ENCODE data around the gene DZIP1L.

The DZIP1L gene

GRCh38 chr3:138036572-138036971 lies 78.8 kb downstream of the DZIP1L start:
- no peaks in the 10 kb centered on the region for H3K27me3 ChIP-seq (ENCODE audit: insufficient read depth, low read length)
- H3K4me1 ChIP-seq (ENCODE audit: control insufficient read depth, insufficient read depth, low read length, unreplicated experiment): peaks cover 5% of the 10 kb centered on the region
- H3K79me2 ChIP-seq (ENCODE audit: control insufficient read depth, insufficient read depth, low read length, unreplicated experiment): no peaks in the 10 kb centered on the region
- H3K4me3 ChIP-seq (ENCODE audit: low read depth, low read length): no peak overlapping the region
- no peak overlapping the region for H3K27ac ChIP-seq (ENCODE audit: low read depth, low read length)
- H2AFZ ChIP-seq (ENCODE audit: low read length, unreplicated experiment): no peak overlapping the region
- H3K36me3 ChIP-seq (ENCODE audit: insufficient read depth, low read length): no peaks in the 10 kb centered on the region

- H2AFZ ChIP-seq (ENCODE audit: low read length, unreplicated experiment): no peak overlapping the region
- no peaks in the 10 kb centered on the region for H3K27me3 ChIP-seq (ENCODE audit: insufficient read depth, low read length)
- no peaks in the 10 kb centered on the region for H3K36me3 ChIP-seq (ENCODE audit: insufficient read depth, low read length)
- no peaks in the 10 kb centered on the region for H3K4me1 ChIP-seq (ENCODE audit: control insufficient read depth, insufficient read depth, low read length, unreplicated experiment)
- no peak overlapping the region for H3K27ac ChIP-seq (ENCODE audit: low read depth, low read length)
- H3K79me2 ChIP-seq (ENCODE audit: control insufficient read depth, insufficient read depth, low read length, unreplicated experiment): no peaks in the 10 kb centered on the region
- H3K4me3 ChIP-seq (ENCODE audit: low read depth, low read length): no peak overlapping the region
Measured at GRCh38 chr3:138034918-138035317, 80.5 kb downstream of the DZIP1L start.

- no peaks in the 10 kb centered on the region for H3K79me2 ChIP-seq (ENCODE audit: control insufficient read depth, insufficient read depth, low read length, unreplicated experiment)
- no peaks in the 10 kb centered on the region for H3K4me1 ChIP-seq (ENCODE audit: control insufficient read depth, insufficient read depth, low read length, unreplicated experiment)
- H3K36me3 ChIP-seq (ENCODE audit: insufficient read depth, low read length): no peaks in the 10 kb centered on the region
- H3K4me3 ChIP-seq (ENCODE audit: low read depth, low read length): no peak overlapping the region
- no peaks in the 10 kb centered on the region for H3K27me3 ChIP-seq (ENCODE audit: insufficient read depth, low read length)
- no peak overlapping the region for H3K27ac ChIP-seq (ENCODE audit: low read depth, low read length)
- no peak overlapping the region for H2AFZ ChIP-seq (ENCODE audit: low read length, unreplicated experiment)
Measured at GRCh38 chr3:138033202-138033691, 82.2 kb downstream of the DZIP1L start.

GRCh38 chr3:138032567-138032966 lies 82.8 kb downstream of the DZIP1L start:
- H3K79me2 ChIP-seq (ENCODE audit: control insufficient read depth, insufficient read depth, low read length, unreplicated experiment): no peaks in the 10 kb centered on the region
- no peaks in the 10 kb centered on the region for H3K4me1 ChIP-seq (ENCODE audit: control insufficient read depth, insufficient read depth, low read length, unreplicated experiment)
- H3K27ac ChIP-seq (ENCODE audit: low read depth, low read length): no peak overlapping the region
- no peak overlapping the region for H3K4me3 ChIP-seq (ENCODE audit: low read depth, low read length)
- no peaks in the 10 kb centered on the region for H3K27me3 ChIP-seq (ENCODE audit: insufficient read depth, low read length)
- H3K36me3 ChIP-seq (ENCODE audit: insufficient read depth, low read length): no peaks in the 10 kb centered on the region
- H2AFZ ChIP-seq (ENCODE audit: low read length, unreplicated experiment): no peak overlapping the region

GRCh38 chr3:138031536-138031935 lies 83.9 kb downstream of the DZIP1L start:
- H3K4me3 ChIP-seq (ENCODE audit: low read depth, low read length): no peak overlapping the region
- no peaks in the 10 kb centered on the region for H3K79me2 ChIP-seq (ENCODE audit: control insufficient read depth, insufficient read depth, low read length, unreplicated experiment)
- H3K27me3 ChIP-seq (ENCODE audit: insufficient read depth, low read length): no peaks in the 10 kb centered on the region
- no peak overlapping the region for H2AFZ ChIP-seq (ENCODE audit: low read length, unreplicated experiment)
- no peaks in the 10 kb centered on the region for H3K36me3 ChIP-seq (ENCODE audit: insufficient read depth, low read length)
- H3K4me1 ChIP-seq (ENCODE audit: control insufficient read depth, insufficient read depth, low read length, unreplicated experiment): no peaks in the 10 kb centered on the region
- H3K27ac ChIP-seq (ENCODE audit: low read depth, low read length): no peak overlapping the region

GRCh38 chr3:138030734-138031280 lies 84.6 kb downstream of the DZIP1L start:
- Histone ChIP-seq H3K4me3 (ENCODE audit: low read depth, low read length) (no peak overlapping the region), H3K27me3 (ENCODE audit: insufficient read depth, low read length) (no peaks in the 10 kb centered on the region), H3K79me2 (ENCODE audit: control insufficient read depth, insufficient read depth, low read length, unreplicated experiment) (no peaks in the 10 kb centered on the region), H2AFZ (ENCODE audit: low read length, unreplicated experiment) (no peak overlapping the region), H3K4me1 (ENCODE audit: control insufficient read depth, insufficient read depth, low read length, unreplicated experiment) (no peaks in the 10 kb centered on the region), H3K36me3 (ENCODE audit: insufficient read depth, low read length) (no peaks in the 10 kb centered on the region), H3K27ac (ENCODE audit: low read depth, low read length) (no peak overlapping the region)

GRCh38 chr3:138027821-138028220 lies 87.6 kb downstream of the DZIP1L start:
- no peak overlapping the region for H3K4me3 ChIP-seq (ENCODE audit: low read depth, low read length)
- no peak overlapping the region for H3K27ac ChIP-seq (ENCODE audit: low read depth, low read length)
- H3K79me2 ChIP-seq (ENCODE audit: control insufficient read depth, insufficient read depth, low read length, unreplicated experiment): no peaks in the 10 kb centered on the region
- no peaks in the 10 kb centered on the region for H3K4me1 ChIP-seq (ENCODE audit: control insufficient read depth, insufficient read depth, low read length, unreplicated experiment)
- no peak overlapping the region for H2AFZ ChIP-seq (ENCODE audit: low read length, unreplicated experiment)
- no peaks in the 10 kb centered on the region for H3K27me3 ChIP-seq (ENCODE audit: insufficient read depth, low read length)
- H3K36me3 ChIP-seq (ENCODE audit: insufficient read depth, low read length): no peaks in the 10 kb centered on the region

- no peaks in the 10 kb centered on the region for H3K27me3 ChIP-seq (ENCODE audit: insufficient read depth, low read length)
- no peaks in the 10 kb centered on the region for H3K36me3 ChIP-seq (ENCODE audit: insufficient read depth, low read length)
- no peak overlapping the region for H2AFZ ChIP-seq (ENCODE audit: low read length, unreplicated experiment)
- no peak overlapping the region for H3K4me3 ChIP-seq (ENCODE audit: low read depth, low read length)
- H3K79me2 ChIP-seq (ENCODE audit: control insufficient read depth, insufficient read depth, low read length, unreplicated experiment): no peaks in the 10 kb centered on the region
- no peaks in the 10 kb centered on the region for H3K4me1 ChIP-seq (ENCODE audit: control insufficient read depth, insufficient read depth, low read length, unreplicated experiment)
- no peak overlapping the region for H3K27ac ChIP-seq (ENCODE audit: low read depth, low read length)
Measured at GRCh38 chr3:138025553-138025952, 89.9 kb downstream of the DZIP1L start.

GRCh38 chr3:138023754-138024153 lies 91.7 kb downstream of the DZIP1L start:
- Histone ChIP-seq H3K27ac (ENCODE audit: low read depth, low read length) (no peak overlapping the region), H3K79me2 (ENCODE audit: control insufficient read depth, insufficient read depth, low read length, unreplicated experiment) (no peaks in the 10 kb centered on the region), H3K4me1 (ENCODE audit: control insufficient read depth, insufficient read depth, low read length, unreplicated experiment) (no peaks in the 10 kb centered on the region), H3K27me3 (ENCODE audit: insufficient read depth, low read length) (no peaks in the 10 kb centered on the region), H3K36me3 (ENCODE audit: insufficient read depth, low read length) (no peaks in the 10 kb centered on the region), H2AFZ (ENCODE audit: low read length, unreplicated experiment) (no peak overlapping the region), H3K4me3 (ENCODE audit: low read depth, low read length) (no peak overlapping the region)

GRCh38 chr3:138019281-138020069 lies 95.9 kb downstream of the DZIP1L start:
- no peaks in the 10 kb centered on the region for H3K27me3 ChIP-seq (ENCODE audit: insufficient read depth, low read length)
- no peak overlapping the region for H3K27ac ChIP-seq (ENCODE audit: low read depth, low read length)
- no peaks in the 10 kb centered on the region for H3K36me3 ChIP-seq (ENCODE audit: insufficient read depth, low read length)
- H2AFZ ChIP-seq (ENCODE audit: low read length, unreplicated experiment): no peak overlapping the region
- H3K4me3 ChIP-seq (ENCODE audit: low read depth, low read length): no peak overlapping the region
- no peaks in the 10 kb centered on the region for H3K79me2 ChIP-seq (ENCODE audit: control insufficient read depth, insufficient read depth, low read length, unreplicated experiment)
- no peaks in the 10 kb centered on the region for H3K4me1 ChIP-seq (ENCODE audit: control insufficient read depth, insufficient read depth, low read length, unreplicated experiment)

GRCh38 chr3:138016065-138016464 lies 99.3 kb downstream of the DZIP1L start:
- H3K36me3 ChIP-seq (ENCODE audit: insufficient read depth, low read length): no peaks in the 10 kb centered on the region
- H3K4me3 ChIP-seq (ENCODE audit: low read depth, low read length): no peak overlapping the region
- no peak overlapping the region for H2AFZ ChIP-seq (ENCODE audit: low read length, unreplicated experiment)
- no peaks in the 10 kb centered on the region for H3K79me2 ChIP-seq (ENCODE audit: control insufficient read depth, insufficient read depth, low read length, unreplicated experiment)
- no peak overlapping the region for H3K27ac ChIP-seq (ENCODE audit: low read depth, low read length)
- no peaks in the 10 kb centered on the region for H3K27me3 ChIP-seq (ENCODE audit: insufficient read depth, low read length)
- no peaks in the 10 kb centered on the region for H3K4me1 ChIP-seq (ENCODE audit: control insufficient read depth, insufficient read depth, low read length, unreplicated experiment)

All from ACC112 (cell line).